Hematopoietic multipotent progenitor cell treated with erythropoietin and hydrocortisone succinate and interleukin-3 and kit ligand, for 8 days (in vitro differentiated cells): ENCODE results near the gene AHI1.

ENCODE experiments used
- DNase-seq: peaks from one replicate; pipeline ENCODE4 v3.0.0-alpha.2; 2015

The AHI1 gene

GRCh38 chr6:135449246-135449645, 48.3 kb downstream of the AHI1 start:
- no peak for DNase-seq

DNA sequence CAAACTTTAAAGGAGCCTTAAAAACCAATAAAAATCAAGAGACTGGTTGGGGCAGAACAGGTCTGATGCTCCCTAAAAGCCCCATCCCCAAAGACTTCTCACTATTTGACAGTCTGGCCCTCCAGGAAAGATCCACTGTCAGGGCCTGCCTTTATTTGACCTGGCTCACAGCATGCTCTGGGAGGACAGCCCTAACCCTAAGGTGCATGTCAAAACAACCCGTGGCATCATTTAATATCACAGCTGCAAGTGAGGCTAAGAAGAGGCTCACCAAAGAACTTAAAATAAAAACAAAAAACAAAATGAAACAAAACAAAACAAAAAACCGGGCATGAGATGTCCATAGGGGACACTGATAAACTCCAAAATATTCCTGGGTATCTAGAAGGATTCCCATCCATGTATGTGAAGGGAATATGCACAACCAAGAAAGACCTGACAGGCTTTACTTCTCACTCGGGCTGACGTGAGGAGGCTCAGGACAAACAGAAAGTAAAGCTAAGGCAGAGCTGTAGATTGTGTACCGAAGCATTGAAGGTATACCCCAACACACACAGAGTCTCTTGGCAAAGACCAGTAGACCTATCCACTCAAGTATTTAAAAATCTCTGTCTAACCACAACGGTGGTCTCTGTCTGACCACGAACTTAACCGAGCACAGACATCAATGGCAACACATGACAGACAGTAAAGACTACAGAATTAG, 57.3 kb downstream of the AHI1 start:
- no peak for DNase-seq

- no peak for DNase-seq
Measured at GRCh38 chr6:135439549-135439948, 58.0 kb downstream of the AHI1 start.

DNA sequence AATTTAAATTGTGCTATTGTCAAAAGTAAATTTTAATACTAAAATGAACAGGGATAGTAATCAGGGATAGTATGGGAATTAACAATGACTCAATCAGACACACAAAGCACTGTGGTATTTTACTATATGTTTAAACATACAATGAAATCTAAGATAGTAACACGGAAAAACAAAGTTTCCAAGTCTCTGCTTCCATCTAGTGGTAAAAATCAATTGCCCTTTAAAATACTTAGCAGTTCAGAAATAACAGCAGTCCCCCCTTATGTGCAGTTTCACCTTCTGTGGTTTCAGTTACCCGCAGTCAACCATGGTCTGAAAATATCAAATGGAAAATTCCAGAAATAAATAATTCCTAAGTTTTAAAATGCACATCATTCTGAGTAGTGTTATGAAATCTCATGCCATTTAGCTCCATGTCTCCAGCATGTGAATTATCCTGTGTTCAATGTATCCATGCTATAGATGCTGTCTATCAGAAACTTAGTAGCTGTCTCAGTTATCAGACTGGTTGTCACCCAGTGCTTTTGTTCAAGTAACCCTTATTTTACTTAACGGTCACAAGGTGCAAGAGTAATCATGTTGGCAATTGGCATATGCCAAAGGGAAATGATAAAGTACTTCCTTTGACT, 58.5 kb downstream of the AHI1 start:
- DNase-seq: peak; percentile 77

GRCh38 chr6:135434991-135435390, 62.5 kb downstream of the AHI1 start:
- no peak for DNase-seq

- DNase-seq: no peak
Measured at GRCh38 chr6:135434095-135434494, 63.4 kb downstream of the AHI1 start.

DNA sequence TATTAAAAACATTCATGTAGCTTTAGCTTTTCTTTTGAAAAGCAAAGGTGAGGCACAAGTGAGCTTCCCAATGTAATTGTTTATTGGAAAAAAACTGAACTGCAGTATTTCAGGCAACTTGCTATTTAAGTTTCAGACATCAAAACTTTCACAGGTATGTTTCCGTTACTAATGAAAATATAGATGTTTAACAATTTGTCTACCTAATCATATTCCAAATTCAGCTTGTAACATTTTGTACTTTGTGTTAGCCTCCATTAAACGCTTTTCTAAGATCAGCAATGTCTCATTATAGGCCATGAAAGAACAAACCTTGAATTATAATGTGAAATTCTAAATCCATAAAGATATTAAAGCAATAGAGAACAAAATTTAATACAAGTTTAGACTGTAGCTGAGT, 69.5 kb downstream of the AHI1 start:
- DNase-seq: no peak

- no peak for DNase-seq
Measured at GRCh38 chr6:135426833-135427232, 70.7 kb downstream of the AHI1 start.

- DNase-seq: no peak
Measured at GRCh38 chr6:135424385-135424784, 73.2 kb downstream of the AHI1 start.

DNA sequence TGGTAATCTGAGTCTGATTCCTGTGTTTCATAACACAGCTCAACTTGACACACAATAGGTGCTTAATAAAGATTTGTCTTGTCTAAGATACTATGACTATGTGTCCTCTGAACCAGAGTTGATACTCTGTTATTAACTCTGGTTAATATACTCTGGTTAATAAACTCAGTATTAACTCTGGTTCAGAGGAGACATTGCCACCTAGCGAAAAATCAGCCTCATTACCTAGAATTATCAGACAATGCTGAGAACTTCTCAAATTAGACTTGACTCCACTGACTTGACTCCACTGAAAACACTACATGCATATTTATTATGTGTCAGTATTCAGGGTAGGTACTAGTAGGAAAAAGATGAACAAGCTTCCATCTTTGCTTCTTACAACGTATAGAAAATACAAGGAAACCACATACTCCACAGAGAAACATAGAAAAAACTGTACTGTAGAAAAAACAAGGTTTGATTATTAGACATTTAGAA, 73.9 kb downstream of the AHI1 start:
- DNase-seq: peak; percentile 87

- DNase-seq: peak; percentile 70
Measured at GRCh38 chr6:135419162-135419561, 78.4 kb downstream of the AHI1 start.

DNA sequence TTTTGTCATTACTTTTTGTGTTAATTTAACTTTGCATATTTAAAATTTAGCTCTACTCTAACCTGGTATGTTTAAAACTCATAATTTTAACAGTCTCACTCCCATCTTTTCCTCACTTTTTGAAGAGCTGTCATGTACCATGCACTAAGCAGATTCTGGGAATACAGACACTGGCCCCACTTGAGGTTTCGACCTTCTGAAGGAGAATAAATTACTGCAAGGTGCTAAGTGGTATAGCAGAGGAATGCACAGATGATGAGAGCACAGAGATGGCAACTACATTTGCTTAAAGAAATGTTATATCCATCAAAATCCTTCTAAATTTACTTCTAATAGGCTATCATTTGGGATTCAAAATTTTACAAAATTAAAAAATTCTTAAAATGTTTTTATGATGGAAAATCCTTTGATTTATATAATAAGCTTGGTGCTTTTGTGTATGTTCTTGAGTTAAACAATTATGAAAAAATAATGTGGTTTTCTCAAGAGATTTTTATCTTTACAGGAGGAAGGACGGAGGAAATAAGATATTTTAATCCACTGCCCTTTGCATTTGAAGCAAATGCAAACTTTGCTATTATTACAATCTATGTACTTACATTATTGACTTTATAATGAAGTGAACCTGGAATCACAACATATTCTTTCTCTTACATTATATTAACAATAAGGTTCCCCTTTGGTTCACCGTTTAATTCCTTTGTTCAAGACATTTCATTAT, 79.3 kb downstream of the AHI1 start:
- DNase-seq: no peak

- DNase-seq: no peak
Measured at GRCh38 chr6:135412761-135413160, 84.8 kb downstream of the AHI1 start.

DNA sequence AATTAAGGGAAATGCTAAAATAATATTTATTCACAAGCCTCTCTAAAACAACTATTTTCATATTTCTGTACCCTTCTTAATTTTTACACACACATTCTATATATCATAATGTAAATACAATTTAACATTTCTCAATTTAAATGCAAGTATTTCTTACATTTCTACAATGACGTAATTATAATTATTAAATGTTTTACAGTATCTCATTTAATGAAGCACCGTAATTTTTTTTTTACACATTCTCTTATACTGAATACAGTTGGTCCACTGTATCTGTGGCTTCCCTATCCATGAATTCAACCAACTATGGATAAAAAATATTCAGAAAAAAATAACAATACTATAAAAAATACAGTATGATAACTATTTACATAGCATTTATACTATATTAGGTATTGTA, 85.7 kb downstream of the AHI1 start:
- DNase-seq: no peak

GRCh38 chr6:135411339-135411738, 86.2 kb downstream of the AHI1 start:
- DNase-seq: peak; percentile 43

DNA sequence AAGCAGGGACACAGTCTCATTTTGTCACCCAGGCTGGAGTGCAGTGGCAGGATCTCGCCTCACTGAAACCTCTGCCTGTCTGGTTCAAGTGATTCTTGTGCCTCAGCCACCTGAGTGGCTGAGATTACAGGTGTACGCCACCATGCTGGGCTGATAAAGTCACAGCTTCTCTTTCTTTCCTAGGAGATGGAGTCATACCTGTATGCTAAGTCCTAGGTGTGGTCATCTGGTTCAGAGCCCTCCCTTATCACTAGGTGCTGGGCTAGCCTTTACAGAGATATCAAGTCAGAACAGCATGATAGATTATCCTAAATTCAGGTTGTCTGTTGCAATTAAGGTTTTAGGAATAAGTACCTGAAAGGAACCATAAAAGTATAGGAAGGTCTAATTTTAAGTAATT, 86.7 kb downstream of the AHI1 start:
- DNase-seq: no peak

DNA sequence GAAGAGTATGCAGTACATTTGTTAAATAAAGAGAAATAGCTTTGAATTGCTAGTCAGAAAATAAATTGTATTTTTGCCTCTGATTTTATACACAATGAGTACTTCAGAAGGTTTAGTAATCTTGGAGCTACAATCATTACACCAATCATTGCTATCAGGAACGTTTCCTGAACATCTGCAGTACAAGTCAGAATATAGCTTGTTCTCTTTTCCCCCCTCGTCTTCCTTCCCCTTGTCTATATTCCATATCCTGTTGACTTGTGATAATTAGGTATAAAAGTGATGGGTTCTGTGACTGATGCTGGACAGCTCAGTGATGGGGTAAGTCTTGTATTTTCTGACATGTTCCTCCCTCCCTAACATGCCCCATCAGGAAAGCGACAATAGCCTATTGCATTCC, 94.0 kb downstream of the AHI1 start:
- DNase-seq: no peak

DNA sequence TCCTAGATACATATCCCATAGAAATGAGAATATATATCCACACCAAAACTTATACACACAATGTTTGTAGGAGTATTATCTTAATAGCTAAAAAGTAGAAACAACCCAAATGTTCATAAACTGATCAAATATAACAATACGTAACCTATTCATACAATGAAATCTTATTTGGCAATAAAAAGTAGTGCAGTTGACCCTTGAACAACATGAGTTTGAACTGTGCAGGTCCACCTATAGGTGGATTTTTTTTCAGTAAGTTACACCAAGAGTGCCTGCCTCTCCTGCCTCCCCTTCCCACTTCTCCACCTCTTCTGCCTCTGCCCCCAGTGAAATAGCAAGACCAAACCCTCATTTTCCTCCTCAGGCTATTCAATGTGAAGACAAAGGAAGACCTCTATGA, 95.2 kb downstream of the AHI1 start:
- DNase-seq: no peak

GRCh38 chr6:135397172-135397952, 100.2 kb downstream of the AHI1 start:
- DNase-seq: peak; percentile 19

- no peak for DNase-seq
Measured at GRCh38 chr6:135395136-135395535, 102.4 kb downstream of the AHI1 start.

DNA sequence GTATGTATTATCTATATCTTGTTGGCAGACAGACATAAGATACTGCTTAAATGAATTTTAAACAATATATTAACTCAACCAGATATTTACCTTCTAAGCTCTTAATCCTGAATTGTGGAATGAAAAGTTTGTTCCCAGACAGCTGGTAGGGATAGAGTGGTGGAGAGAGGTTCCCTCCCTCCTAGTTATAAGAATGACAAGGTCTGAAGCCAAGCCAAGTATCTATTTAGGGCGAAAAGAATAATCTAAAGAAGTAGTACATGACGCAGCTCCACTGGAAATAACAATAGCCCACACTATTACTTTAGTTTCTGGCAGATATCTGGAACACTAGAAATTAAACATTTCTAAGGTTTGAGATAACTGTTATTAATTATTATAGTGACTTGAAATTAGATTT, 104.3 kb downstream of the AHI1 start:
- DNase-seq: no peak

GRCh38 chr6:135390458-135390857, 107.1 kb downstream of the AHI1 start:
- no peak for DNase-seq

GRCh38 chr6:135385299-135385698, 112.2 kb downstream of the AHI1 start:
- DNase-seq: no peak
